Stimulated activated CD8-positive, alpha-beta memory T cell treated with anti-CD3 and anti-CD28 coated beads, Interleukin-2, amount 100 ng/mL, for 1 hour (primary cell): ENCODE data around the gene PPP1R13L.

Source experiments
- DNase-seq, 2 donors: peaks; one replicate each; pipeline ENCODE4 v3.0.0-alpha.2; 2020; ENCODE audit warnings: low read depth in 2 of 2

PPP1R13L gene

DNA sequence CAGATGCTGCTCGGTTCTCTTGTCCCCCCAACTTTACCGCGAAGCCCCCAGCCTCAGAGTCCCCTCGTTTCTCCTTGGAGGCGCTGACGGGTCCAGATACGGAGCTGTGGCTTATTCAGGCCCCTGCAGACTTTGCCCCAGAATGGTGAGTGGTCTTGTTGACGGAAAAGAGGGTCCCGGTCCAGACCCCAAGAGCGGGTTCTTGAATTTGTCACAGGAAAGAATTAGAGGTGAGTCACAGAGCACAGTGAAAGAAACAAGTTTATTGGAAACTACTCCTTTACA is 2.2 kb upstream of the PPP1R13L start:
- no peak for DNase-seq

DNA sequence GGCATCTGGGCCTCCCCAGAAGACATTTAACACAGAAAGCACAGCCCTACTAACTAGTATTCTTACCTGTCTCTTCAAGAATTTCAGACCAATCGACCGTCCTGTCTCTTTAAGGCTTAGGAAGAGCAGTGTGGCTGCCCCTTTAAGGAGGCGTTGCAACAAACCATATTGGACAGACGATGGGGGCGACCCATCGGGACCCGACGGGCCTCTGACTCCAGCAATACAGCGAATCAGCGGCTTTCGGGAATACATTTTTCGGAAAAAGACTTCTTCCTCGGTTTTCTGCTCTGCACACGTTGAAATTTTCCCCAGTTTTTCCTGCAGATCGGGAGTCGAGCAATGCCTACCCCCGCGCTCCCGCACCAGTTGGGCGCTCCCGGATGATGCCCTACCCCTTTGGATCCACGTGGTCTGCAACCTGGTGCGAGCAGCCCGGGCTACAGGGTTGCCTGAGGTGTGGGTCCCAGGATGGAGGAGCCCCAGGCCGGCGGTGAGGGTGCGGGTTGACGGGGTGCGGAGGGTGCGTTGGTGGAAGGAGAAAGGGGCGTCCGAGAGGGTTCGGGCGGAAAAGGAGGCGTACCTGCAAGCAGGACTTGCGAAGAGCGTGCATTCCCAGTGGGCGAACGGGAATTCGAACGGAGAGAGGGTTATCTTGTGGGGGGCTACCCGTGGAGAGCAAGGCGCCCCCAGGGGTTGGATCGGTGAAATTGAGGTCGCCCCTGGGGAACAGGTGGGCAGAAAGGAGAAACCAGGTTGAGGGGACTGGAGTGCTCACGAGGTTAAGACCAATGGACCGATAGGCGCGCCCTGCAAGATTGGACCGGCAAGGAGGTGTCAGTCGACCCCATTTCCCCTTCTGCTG is 1.6 kb upstream of the PPP1R13L start, which contains the start of gene POLR1G:
Gene POLR1G (plus strand): TSS at position 419 of the 865 bp plus-strand sequence. CDS start 53 bp downstream, at position 472.
- DNase-seq, result peak in 1 of 2 donors; percentile 62

DNA sequence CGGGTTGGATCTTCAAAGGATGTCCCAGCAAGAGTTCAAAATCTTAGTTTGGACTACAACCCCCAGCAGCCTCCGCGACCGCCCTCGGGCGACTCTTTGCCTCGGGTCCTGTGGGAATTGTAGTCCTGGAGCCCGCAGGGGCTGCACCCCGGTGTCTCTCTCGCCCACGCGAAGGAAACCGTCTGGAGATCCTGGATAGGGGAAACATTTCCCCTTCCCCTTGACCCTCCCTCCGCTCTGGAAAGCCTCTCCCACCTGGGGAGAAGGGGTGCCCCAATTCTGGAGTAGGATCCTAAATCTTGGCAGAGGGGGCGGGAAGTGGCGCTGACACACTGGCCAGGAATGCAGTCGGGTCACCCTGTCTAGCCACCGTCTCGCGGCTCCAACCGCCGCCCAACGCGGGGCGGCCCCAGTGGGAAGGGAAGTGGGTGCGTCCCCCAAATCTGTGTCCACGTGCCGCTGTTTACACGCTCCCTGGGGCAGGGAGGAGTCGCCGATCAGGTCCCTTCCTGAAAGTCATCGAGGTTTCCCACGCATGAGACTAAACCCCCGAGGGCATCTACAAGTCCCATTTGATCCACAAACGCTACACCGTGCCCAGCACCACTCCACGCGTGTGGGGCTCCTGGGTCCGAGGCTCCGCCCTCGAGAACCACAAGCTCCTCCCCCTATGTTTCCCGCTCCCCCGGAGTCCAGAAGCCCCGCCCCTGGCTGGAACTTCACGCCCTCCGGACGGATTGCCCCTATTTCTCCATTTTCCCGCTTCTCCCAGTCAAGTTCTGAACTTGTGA is 761 bp upstream of the PPP1R13L start:
- peak; percentile 60 to 67 for DNase-seq

DNA sequence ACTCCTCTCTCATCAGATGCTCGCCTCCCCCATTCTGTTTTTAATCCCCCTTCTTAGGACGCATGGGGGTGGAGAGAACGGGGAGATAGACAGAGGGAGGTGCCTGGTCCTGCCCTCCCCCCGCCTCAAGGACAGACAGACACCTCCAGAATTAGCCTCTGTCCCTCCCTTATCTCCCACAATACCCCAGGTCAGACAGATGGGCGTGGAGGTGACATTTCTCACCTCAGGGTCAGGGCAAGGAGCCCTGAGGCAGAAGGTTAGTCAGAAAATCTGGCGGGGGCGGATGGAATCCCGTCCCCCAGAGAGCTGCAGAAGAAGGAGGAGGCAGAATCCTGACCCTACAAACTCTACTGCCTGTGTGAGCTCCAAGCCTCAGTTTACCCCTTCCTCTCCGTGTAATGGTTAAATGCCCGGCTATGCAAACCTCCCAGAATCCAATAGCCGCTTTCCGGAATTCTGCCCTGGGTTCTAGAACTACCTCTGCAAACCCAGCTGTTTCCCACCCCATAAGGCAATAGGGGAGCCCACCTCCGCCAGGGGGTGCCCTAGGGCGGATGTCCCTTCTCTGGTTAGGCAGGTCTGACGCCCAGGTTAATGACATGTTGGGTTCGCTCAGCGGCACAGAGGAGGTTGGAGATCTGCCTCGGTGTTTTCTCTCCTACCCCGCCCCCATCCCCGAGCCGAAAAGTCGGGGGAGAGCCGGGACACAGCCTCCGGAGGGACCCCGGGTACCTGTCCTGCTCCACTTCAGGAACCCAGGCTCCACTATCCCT is 900 bp downstream of the PPP1R13L start:
- no peak for DNase-seq

DNA sequence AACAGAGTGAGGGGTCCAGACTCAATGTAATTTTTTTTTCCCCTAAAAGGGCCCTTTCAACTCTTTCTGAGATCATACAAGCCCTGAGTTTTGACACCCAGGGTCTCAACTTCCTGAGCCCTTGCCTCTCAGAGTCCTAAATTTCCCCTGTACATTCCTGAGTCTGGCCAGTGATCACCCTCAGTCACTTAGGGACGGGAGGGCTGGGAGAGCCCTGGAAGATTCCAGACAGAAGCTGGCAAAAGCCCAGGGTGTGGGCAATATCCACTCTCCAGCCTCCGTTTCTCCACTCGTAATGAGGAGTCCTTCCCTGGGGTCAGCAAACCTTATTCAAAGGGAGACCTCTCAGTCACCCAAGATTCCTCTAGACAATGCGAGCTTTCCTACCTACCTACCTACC is 1.6 kb downstream of the PPP1R13L start:
- no peak for DNase-seq

DNA sequence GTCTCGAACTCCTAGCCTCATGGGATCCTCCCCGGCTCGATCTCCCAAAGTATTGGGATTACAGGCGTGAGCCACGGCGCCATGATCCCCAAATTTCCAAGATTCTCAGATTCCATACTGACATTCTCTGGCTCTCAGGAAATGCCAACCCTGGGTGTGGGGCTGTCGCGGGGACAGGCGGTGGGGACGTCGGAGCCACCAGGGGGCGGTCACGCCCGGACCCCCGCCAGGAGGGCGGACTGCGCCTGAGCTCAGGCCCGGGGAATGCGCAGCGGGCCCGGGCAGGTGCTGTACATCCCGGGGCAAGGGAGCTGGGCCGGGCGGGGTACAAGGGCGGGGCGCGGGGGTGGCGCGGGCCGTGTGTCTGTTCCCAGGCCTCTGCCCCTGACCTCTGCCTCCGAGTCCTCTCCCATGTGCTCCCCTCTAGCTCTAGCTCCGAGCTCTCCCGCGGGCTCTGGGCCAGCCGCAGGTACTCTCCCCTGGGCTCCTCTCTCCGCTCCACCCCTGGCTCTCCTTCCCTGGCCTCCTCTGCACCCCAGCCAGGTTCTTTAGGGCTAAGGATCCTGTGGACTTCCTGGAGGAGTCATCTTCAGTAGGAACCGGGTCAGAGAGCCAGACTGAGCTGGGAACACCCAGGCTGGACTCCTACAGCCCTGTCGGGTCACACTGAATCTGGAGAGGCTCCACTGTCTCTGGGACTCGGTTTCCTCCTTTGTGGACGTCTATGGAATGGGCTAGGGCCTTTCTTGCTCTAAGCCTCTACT is 2.4 kb downstream of the PPP1R13L start:
- no peak for DNase-seq

DNA sequence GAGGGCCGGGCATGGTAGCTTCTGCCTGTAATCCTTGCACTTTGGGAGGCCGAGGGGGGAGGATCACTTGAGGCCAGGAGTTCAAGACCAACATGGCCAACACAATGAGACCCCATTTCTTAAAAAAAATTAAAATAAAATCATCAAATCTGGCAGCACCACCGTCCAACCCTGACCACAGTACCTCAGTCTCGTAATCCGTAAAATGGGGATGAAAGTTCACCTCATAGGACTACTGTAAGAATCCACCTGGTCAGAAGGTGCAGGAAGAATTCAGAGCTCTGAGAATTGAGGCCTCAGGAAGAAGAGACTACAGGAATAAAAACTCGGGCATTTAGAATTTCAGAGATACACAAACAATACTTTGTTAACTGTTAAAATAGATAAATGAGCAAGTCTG is 3.1 kb downstream of the PPP1R13L start:
- DNase-seq, result no peak

DNA sequence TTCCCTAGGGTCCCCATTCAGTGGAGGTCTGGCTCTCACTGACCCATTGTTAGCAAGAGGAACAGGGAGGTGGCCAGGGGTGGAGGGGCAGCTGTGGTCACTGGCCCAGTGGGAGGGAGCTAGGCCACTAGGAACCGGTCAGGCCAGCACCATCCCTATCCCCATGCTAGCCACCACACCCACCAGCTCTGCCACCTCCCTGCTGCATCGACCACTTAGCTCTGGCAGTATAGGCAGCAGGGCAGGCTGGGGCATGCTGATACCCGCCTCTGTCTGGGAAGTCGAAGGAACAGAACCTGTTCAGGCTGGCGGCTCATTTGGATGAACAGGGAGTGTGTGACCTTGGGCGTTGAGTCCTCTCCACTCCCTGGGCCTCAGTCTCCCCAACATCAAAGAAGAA is 4.7 kb downstream of the PPP1R13L start:
- DNase-seq, result no peak

DNA sequence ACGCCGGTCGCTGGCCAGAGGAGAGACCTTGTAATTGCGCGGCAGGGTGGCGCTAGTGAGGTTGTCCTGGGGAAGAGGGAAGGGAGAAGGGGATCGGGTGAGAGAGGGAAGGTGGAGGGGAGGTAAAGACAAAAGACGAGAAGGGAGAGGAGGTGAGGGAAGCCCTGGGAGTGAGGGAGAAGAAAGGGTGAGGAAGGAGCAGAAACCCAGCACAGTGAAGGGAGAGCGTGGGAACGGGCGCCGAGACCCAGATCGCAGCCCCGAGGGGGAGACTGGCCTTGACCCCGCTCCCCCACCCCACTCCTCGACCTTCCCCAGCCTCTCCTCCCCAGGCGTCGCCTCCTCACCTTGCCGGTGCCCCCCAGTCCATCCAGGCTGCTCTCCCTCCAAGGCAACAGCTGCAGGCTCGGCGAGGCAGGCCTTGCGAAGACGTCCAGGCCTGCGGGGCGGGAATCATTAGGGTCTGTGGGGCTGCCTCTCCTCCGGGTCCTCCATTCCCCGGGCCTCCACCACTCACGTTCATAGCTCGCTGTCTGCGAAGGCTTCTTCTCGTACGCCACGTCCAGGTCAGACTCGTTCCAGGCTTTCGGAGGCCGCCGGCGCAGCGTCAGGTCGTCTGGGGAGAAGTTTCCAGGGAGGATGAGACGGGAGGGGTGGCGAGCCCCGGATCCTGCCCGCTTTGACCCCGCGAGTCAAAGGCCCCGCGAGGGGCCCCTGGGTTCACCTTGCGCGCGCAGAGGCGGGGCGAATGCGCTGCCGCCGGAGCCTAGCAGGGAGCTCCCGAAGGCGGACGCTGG is 8.8 kb downstream of the PPP1R13L start:
- no peak for DNase-seq

DNA sequence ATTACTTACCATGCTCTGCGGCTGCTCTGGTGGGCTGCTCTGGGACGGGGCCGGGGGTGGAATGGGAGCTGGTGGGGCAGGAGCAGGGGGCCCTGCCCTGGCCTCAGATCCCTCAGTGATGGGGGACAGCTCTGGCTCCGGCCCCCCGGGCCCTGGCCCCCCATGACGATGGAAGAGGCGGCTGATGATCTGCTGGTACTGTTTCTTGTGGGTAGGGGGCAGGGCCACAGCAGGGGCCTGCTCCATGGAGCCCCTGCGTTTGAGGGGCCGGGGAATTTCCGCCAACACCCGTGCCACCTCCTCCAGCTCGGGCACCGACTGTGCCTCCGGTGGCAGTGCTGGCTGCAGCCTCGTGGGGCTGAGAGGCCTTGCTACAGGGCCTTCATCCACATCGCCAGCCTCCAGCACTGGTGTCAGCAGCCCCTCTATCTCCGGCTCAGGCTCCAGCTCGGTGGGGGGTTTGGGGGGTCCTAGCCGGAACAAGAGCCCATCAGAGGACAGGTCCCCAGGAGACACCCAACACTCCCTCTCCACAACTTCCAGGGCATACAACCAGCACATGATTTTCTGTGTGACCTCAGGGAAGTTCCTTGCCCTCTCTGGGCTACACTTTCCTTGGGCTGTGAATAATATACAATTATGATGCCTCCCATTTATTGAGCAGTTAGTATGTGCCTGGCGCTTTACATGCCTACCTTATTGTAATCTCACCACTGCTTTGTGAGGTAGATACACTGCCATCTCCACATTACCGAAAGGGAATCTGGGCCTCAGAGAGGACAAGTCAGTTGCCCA is 12.8 kb downstream of the PPP1R13L start:
- DNase-seq, result no peak

DNA sequence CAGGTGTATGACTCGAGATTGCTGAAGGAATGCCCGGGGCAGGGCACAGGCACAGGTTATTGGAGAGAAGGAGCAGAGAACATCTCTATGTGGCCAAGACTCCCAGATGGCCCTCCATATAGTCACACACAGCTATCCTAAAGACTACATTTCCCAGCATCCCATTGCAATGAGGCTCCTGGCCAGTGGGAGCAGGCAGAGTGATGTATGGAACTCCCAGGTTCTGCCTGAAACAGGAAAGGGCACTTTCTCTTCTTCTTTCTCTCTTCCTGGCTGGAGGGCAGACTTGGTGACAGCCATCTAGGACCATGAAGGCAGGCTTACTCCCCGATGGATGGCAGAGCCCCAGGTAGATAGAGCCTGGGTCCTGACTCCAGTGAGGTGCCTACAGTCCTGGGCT is 13.5 kb downstream of the PPP1R13L start:
- no peak for DNase-seq

DNA sequence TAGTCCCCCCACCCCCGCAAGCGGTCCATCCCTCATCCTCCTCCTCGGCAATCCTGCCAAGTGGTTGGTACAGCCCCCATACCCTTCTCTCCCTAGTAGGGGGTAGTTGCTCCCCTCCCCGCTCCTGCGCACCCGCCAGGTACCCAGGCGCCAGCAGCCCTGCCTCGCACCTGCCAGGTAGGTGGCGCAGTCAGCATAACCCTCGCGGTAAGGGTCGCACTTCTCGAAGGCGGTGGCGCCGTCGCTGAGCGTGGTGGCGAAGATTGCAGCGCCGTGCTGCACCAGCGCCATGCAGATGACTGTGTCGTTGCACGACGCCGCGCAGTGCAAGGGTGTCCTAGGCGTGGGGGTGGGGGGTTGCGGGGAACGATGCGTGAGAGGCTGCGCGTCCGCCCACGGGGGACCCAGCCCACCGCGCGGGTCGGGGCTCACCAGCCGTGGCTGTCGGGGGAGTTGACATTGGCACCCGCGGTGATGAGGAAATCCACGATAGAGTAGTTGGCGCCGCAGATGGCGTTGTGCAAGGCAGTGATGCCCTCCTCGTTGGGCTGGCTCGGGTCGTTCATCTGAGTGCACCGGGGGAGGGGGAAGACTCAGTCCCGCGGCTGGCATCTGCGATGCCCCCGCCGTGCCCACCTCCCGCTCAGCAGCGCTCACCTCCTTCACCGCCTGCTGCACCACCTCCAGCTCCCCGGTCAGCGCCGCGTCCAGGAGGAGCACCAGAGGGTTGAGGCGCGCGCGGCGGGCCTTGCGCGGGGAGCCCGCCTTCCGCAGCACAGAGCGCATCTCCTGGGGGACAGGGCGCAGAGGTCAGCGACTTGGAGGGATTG is 19.3 kb downstream of the PPP1R13L start:
- DNase-seq, result no peak

DNA sequence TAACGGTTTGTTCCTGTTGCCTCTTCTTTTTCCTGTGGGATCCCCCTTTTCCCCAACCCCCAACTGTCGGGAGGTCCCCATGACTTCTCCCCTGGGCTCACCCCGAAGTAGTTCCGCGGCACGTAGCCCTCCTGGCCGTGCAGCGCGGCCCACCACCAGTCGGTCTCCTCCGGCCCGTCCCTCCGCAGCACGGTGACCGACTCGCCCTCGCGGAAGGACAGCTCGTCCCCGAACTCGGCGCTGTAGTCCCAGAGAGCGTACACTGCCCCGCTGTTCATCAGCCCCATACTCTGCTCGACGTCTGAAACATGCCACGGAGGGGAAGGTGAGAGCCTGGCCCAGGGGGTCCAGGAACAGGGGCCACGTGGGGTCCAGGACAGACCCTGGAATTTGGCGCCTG is 22.4 kb downstream of the PPP1R13L start:
- no peak for DNase-seq

DNA sequence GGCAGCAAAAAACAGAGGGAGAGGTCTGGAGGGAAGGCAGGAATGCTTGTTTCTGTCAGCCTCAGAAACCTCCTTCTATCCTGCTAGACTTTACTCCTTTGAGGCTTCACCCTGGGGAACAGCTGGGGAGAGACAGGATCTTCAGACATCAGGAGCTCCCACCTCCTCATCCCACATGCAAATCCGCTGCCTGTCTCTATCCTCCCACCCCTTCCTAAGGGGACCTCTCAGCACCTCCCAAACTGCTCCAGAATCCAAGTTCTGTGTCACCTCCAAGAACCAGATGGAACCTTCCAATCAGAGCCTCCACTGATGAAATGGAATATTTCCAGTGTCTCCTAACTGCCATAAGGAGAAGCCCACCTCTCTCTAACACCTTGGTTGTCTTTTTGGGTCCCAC is 24.8 kb downstream of the PPP1R13L start:
- no peak for DNase-seq

DNA sequence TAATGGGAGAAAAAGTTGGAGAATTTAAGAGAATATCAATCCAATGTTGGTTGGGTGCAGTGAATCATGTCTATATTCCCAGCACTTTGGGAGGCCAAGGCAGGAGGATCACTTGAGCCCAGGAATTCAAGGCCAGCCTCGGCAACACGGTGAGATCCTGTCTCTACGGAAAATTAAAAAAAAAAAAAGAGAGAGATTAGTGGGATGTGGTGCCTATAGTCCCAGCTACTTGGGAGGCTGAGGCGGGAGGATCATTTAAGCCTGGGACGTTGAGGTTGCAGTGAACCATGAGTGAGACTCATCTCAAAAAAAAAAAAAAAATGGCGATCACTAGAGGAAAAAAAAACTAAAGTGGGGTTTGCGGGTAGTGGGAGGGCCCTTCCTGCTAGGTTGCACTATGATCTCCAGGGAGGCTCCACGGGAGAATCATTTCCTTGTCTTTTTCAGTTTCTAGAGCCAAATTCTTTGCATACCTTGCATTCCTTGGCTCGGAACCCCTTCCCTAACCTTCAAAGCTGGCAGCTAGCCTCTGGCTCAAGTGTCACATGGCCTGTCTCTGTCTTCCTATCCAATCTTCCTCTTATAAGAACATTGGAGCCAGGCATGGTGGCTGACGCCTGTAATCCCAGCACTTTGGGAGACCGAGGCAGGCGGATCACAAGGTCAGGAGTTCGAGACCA is 28.7 kb downstream of the PPP1R13L start:
- no peak for DNase-seq

DNA sequence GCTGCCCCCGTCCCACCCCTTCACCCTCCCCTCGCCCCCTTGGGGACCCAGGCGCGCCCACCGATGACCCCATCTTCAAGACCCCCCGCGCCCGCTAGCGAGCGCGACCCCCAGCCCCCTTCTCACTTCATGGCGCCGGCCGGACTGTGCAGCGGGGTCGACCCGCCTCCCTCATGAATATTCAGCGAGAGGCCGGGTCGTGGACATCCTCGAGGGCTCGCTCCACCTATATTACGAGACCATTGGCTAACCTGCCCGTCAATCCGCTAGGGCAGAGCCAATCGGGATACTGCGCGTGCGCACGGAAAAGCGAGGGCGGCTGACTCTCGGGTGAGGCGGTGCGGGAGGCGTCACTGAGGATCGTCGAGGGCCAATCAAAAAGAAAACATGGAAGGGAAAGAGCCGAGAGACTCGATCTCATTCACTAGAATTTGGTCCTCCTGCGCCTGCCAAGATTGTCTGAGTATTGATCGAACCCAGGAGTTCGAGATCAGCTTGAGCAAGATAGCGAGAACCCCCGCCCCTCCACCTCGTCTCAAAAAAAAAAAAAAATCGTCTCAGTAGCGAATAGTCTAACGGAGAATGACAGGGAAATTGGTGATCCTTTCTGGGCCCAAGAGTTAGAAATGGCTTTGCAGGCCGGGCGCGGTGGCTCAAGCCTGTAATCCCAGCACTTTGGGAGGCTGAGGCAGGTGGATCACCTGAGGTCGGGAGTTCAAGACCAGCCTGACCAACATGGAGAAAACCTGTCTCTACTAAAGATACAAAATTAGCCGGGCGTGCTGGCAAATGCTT is 34.3 kb downstream of the PPP1R13L start, which contains the start of gene ERCC2:
Gene ERCC2 (minus strand): TSS at position 164 of the 795 bp plus-strand sequence. CDS start 33 bp downstream, at position 131.
- peak; percentile 99 for DNase-seq

DNA sequence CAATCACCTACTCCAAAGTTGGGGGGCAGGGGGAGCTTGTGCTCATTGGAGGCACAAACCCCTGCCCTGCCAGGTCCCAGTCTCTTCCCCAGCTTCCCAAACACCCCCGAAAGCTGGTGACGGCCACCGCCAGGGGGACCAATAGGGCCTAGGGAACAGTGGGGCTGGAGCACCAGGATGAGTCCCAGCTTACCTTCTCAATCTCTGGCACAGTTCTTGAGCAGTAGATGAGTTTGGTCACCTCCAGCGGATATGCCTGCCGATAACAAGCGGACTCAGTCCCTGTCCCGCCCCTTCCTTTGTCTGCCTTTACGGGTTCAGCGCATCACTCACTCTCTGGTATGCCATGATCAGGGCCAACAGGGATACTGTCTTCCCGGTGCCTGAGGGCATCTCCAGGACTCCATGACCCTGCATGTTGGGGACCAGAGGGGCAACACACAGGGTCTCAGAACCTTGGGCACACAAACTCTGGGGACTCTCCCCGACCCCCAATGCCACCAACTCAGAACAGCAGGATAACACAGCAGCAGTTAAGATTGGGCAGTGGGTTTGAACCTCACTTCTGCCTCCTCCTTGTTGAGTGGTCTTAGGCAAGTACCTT is 36.0 kb downstream of the PPP1R13L start:
- no peak for DNase-seq
